ENCODE results near the gene SFTPD. TPM values are rescaled to one million over a fixed set of nuclear protein-coding genes. Genes with fewer than 3 reads are reported as not detected.

SFTPD gene
- total RNA-seq, 1 donor: 0.36 TPM

GRCh38 chr10:79985481-79986072 is 36.7 kb upstream of the SFTPD start:
- Histone ChIP-seq H3K36me3 (ENCODE audit: insufficient read depth, low read length) (no peaks in the 10 kb centered on the region), H4K20me1 (ENCODE audit: insufficient read depth, low read length) (no peaks in the 10 kb centered on the region), H3K9me3 (ENCODE audit: low read depth, low read length) (no peaks in the 10 kb centered on the region), H3K27me3 (ENCODE audit: insufficient read depth, low read length) (peaks cover 24% of the 10 kb centered on the region), H3K4me3 (ENCODE audit: insufficient read depth, low read length) (no peak overlapping the region), H3K79me2 (ENCODE audit: insufficient read depth, low read length) (no peaks in the 10 kb centered on the region), H3K27ac (ENCODE audit: low read depth, low read length) (no peak overlapping the region), H3K4me2 (ENCODE audit: insufficient read depth, low read length) (no peak overlapping the region), H3K4me1 (ENCODE audit: insufficient read depth, low read length) (peaks cover 3% of the 10 kb centered on the region), H2AFZ (ENCODE audit: low read length) (no peak overlapping the region)
- no peak for DNase-seq (ENCODE audit: insufficient read length, low spot score, missing footprints)
- TF ChIP-seq CTCF (IDR thresholded peaks at IDR 0.05; ENCODE audit: extremely low read depth, low read depth, low read length): no peak

- no peaks in the 10 kb centered on the region for H3K9me3 ChIP-seq (ENCODE audit: low read depth, low read length)
- no peak for TF ChIP-seq CTCF (IDR thresholded peaks at IDR 0.05; ENCODE audit: extremely low read depth, low read depth, low read length)
- no peak overlapping the region for H3K4me3 ChIP-seq (ENCODE audit: insufficient read depth, low read length)
- H3K27ac ChIP-seq (ENCODE audit: low read depth, low read length): no peak overlapping the region
- H3K27me3 ChIP-seq (ENCODE audit: insufficient read depth, low read length): peaks cover 31% of the 10 kb centered on the region
- no peak overlapping the region for H2AFZ ChIP-seq (ENCODE audit: low read length)
- DNase-seq (ENCODE audit: insufficient read length, low spot score, missing footprints): no peak
- H3K4me2 ChIP-seq (ENCODE audit: insufficient read depth, low read length): no peak overlapping the region
- no peaks in the 10 kb centered on the region for H4K20me1 ChIP-seq (ENCODE audit: insufficient read depth, low read length)
- no peaks in the 10 kb centered on the region for H3K36me3 ChIP-seq (ENCODE audit: insufficient read depth, low read length)
- H3K4me1 ChIP-seq (ENCODE audit: insufficient read depth, low read length): peaks cover 3% of the 10 kb centered on the region
- H3K79me2 ChIP-seq (ENCODE audit: insufficient read depth, low read length): no peaks in the 10 kb centered on the region
Measured at GRCh38 chr10:79984851-79985250, 35.9 kb upstream of the SFTPD start.

GRCh38 chr10:79983286-79983909 is 34.5 kb upstream of the SFTPD start:
- Histone ChIP-seq H3K9me3 (ENCODE audit: low read depth, low read length) (no peaks in the 10 kb centered on the region), H3K79me2 (ENCODE audit: insufficient read depth, low read length) (no peaks in the 10 kb centered on the region), H3K4me1 (ENCODE audit: insufficient read depth, low read length) (peaks cover 3% of the 10 kb centered on the region), H3K36me3 (ENCODE audit: insufficient read depth, low read length) (no peaks in the 10 kb centered on the region), H3K27me3 (ENCODE audit: insufficient read depth, low read length) (peaks cover 36% of the 10 kb centered on the region), H3K27ac (ENCODE audit: low read depth, low read length) (no peak overlapping the region), H3K4me2 (ENCODE audit: insufficient read depth, low read length) (no peak overlapping the region), H2AFZ (ENCODE audit: low read length) (no peak overlapping the region), H3K4me3 (ENCODE audit: insufficient read depth, low read length) (no peak overlapping the region), H4K20me1 (ENCODE audit: insufficient read depth, low read length) (no peaks in the 10 kb centered on the region)
- no peak for DNase-seq (ENCODE audit: insufficient read length, low spot score, missing footprints)
- no peak for TF ChIP-seq CTCF (IDR thresholded peaks at IDR 0.05; ENCODE audit: extremely low read depth, low read depth, low read length)

- Histone ChIP-seq H3K4me1 (ENCODE audit: insufficient read depth, low read length) (peaks cover 3% of the 10 kb centered on the region), H3K79me2 (ENCODE audit: insufficient read depth, low read length) (no peaks in the 10 kb centered on the region), H3K4me3 (ENCODE audit: insufficient read depth, low read length) (no peak overlapping the region), H3K36me3 (ENCODE audit: insufficient read depth, low read length) (no peaks in the 10 kb centered on the region), H3K9me3 (ENCODE audit: low read depth, low read length) (no peaks in the 10 kb centered on the region), H4K20me1 (ENCODE audit: insufficient read depth, low read length) (no peaks in the 10 kb centered on the region), H3K4me2 (ENCODE audit: insufficient read depth, low read length) (no peak overlapping the region), H3K27ac (ENCODE audit: low read depth, low read length) (no peak overlapping the region), H3K27me3 (ENCODE audit: insufficient read depth, low read length) (peaks cover 36% of the 10 kb centered on the region), H2AFZ (ENCODE audit: low read length) (no peak overlapping the region)
- DNase-seq (ENCODE audit: insufficient read length, low spot score, missing footprints): peak; percentile 6
- TF ChIP-seq CTCF (IDR thresholded peaks at IDR 0.05; ENCODE audit: extremely low read depth, low read depth, low read length): no peak
Measured at GRCh38 chr10:79982861-79983260, 34.0 kb upstream of the SFTPD start.
